GM21717 (cell line): Measurements from ENCODE around the gene TFR2.
A peak's percentile ranks its signal among the peaks of the same experiment; 100 is the strongest.

Source experiments
- ATAC-seq: cut with Tn5 transposase; IDR thresholded peaks from one replicate; pipeline ENCODE4 v1.9.1; 2021; ENCODE audit warnings: mild to moderate bottlenecking, moderate library complexity; ENCODE audit not compliant: unreplicated experiment

Gene TFR2

DNA sequence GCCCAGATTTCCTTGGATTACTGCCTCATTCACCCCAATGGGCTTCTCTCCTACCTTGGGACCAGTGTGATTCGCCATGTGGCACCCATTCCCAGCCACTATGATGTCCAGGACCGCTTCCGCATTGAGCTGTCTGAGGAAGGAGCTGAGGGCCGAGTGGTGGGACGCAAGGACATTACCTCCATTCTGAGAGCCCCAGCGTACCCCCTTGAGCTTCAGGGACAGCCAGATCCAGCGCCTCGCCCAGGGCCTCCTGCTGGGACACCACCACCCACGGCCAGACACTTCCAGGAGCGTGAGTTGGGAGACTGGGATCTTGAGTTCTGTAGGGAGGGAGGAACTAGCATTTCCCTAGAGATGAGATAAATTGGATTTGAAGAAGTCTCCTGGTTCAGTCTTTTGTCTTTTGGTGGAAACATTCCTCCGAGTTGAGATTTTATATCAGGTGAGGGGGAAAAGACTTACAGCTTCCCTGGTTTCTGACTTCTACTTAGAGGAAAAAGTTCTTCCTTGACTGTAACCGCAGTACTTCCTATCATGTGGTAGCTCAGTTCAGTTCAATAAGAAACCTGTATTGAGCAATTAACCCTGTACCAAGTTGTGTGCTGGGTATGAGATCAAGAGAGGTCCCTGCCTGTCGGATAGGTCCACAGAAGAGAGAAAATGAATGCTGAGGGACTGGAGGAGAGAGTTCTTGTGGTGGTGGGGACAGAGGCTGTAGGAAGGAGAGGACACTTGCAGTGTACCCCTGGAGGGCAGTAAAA is 27.8 kb downstream of the TFR2 start:
- no peak for ATAC-seq

DNA sequence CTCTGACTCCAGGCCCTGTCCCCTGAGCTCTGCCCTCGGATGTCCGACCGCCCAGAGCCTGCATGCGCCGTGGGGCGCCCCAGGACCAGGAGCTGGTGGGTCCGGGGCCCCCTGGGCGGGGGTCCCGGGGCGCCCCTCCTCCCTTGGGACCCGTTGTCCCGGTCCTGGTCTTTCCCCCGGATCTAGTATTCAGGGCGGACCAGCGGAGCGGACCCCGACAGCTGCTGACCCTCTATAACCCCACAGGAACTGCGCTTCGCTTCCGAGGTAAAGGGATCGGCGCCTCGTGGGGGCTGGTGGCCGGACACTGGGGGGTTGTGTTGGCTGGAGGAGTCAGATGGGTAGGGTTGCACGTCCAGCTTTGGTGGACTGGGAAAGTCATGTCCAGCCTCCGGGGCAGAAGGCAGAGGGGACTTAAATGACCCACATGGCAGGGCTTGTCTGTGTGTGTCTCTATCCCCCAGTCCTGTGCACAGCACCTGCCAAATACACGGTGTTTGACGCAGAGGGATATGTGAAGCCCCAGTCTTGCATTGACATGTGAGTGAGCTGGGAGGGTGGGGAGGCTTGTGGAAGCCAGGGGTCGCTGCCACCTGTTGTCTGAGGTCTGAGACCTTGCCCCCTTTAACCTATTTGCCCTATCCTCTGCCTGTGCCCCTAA is 28.5 kb downstream of the TFR2 start:
- no peak for ATAC-seq

DNA sequence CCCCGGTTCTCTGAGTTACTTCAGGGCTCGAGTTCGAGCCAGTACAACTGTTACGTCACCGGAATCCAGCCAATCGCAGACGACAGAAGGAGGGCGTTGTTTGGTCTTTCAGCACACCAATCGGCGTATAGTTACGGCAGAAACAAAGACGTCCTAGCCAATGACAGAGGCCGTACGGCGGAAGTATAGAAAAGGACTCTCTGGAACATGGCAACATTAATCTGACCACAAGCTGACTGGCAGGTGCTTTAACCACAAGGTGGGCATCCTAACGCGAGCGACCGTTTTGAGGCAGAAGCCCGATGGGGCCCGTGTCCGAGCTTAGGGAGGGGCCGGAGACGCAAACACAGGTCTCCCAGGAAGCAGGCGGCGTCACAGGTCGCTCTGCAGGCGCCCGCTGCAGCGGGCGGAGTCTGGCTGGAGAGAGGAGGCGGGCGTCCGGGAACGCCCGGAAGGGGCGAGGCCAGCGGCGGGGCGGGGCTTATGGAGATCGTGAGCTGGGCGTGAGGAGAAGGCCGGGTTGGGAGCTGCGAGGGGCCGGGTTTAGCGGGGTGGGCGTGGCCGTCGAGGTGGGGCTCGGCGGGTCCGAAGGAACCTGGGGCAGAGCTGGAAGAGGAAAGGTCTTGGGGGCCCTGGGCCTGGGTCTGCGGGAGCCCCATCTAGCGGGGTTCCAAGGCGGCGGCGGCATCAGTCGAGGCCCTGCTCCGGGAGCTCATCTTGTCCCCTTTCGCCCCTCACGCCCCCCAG is 29.2 kb downstream of the TFR2 start, which contains the start of gene MOSPD3:
Gene MOSPD3, plus strand, starts transcription at position 558 of the 747 bp plus-strand sequence. CDS start 252 bp downstream, outside the sequence.
- peak; percentile 89 for ATAC-seq

DNA sequence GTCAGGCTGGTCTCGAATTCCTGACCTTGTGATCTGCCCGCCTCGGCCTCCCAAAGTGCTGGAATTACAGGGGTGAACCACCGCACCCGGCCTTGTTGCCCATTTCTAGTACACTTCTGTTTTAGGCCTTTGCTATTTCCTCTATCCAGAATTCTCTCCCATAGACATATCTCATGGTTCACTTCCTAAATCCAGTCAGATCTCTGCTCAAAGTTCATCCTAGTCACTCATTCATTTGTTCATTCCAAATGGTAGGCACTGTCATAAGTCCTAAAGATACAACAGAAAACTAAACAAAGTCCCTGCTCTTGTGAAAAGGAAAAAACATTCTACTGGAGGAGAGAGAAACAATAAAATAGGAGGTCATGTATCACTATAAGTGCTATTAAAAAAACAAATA is 31.4 kb downstream of the TFR2 start:
- ATAC-seq = no peak

DNA sequence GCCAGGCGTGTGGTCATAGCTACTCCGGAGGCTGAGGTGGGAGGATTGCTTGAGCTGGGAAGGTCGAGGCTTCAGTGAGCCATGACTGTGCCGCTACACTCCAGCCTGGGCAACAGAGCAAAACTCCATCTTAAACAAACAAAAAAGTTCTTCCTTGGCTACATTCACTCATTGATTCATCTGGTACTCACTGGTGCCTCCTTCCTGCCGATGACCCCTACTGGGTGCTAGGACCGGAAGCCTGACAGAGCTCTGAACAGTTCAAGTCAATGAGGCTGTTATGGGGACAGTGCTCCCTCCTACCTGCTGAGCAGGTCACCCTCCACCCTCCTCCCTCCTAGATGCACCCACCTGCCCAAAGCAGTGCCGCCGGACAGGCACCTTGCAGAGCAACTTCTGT is 34.2 kb downstream of the TFR2 start:
- no peak for ATAC-seq

DNA sequence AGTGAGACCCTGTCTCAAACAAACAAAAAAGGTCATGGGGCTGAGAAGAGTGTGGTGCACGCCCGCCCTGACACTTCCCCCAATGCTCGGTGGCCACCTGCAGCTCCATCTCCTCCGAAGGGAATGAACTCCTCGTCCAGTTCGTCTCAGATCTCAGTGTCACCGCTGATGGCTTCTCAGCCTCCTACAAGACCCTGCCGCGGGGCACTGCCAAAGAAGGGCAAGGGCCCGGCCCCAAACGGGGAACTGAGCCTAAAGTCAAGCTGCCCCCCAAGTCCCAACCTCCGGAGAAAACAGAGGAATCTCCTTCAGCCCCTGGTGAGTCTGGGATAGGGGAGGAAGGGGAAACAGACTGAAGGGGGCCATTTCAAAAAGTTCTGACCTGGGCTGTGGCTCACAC is 35.0 kb downstream of the TFR2 start:
- ATAC-seq = no peak

DNA sequence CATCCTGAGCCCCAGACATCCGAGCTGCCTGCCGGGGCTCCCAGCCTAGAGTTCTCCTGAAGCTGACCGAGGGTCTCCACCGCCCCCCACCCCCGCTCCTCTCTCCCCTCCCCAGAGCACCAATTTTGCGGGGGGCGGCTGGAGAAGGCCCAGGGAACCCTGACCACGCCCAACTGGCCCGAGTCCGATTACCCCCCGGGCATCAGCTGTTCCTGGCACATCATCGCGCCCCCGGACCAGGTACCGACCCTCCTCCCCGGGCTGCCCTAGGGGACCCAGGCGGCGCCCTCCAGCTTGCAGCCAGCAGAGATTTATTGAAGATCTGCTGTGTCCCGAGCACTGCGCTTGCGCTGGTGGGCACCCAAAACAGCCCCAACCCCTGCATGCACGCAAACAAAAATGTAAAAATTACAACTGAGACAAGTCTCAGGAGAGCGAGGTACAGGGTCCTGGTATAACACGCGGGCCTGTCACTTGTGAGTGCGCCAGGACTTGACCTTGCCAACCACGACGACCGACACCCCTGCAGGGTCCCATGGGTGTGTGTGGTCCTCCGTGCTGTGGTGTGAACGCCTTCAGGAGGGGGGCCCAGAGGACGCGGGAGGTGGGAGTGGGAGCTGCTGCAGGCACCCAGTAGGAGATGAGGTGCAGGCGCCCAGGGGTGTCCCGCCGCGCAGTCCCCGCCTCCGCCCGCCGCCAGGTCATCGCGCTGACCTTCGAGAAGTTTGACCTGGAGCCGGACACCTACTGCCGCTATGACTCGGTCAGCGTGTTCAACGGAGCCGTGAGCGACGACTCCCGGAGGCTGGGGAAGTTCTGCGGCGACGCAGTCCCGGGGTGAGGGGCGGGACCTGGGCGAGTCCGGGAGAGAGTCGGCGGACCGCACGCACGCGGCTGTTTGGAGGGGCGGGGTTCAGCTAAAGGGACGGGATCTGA is 36.1 kb downstream of the TFR2 start:
- ATAC-seq = peak; percentile 13

DNA sequence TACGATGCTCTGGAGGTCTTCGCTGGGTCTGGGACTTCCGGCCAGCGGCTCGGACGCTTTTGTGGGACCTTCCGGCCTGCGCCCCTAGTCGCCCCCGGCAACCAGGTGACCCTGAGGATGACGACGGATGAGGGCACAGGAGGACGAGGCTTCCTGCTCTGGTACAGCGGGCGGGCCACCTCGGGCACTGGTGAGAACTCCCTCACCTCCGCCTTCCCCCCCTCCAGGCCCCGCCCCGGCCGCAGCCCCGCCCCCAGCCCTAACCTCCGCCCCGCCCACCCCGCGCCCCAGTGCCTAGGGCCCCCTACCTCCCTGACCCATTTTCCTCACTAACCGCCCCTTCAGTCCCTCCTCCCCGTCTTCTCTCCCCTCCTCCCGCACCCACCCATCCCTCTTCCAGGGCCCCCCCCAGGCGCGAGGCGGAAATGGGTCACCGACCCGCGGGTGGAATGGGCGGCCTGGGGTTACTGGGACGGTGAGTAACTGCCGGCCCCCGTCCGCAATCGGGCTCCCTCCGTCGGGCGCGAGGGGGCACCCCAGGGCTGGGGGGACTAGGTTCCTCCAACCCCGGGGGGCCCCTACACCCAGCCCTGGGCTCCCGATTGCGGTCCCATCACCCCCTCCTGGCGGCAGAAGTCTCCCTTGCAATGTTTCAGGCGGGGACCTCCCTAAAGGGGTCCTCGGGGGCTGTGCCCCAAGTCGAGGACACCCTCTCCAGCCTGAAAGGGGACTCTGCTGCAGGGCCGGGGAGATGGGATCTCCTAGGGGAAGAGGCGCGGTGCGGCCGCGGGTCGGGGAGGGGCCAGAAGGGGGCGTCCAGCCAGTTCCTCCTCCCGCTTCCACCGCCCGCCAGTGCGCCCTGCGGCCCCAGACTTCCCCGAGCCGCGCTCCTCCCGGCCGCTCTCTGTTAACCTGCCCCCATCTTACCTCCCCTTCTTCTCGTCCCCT is 37.0 kb downstream of the TFR2 start:
- peak; percentile 40 for ATAC-seq

DNA sequence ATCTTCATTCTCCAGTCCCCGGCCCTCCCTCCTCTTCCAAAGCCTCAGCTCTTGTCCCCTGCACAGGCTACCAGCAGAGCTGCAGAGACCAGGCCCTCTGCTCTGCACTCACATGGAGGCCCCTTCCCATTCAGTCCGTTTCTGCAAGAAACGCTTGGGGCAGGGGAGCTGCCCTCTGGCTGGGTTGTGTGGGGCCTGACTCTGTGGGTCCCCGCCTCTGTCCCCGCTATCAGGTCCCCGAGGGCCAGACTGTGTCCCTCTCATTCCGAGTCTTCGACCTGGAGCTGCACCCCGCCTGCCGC is 37.7 kb downstream of the TFR2 start:
- no peak for ATAC-seq

DNA sequence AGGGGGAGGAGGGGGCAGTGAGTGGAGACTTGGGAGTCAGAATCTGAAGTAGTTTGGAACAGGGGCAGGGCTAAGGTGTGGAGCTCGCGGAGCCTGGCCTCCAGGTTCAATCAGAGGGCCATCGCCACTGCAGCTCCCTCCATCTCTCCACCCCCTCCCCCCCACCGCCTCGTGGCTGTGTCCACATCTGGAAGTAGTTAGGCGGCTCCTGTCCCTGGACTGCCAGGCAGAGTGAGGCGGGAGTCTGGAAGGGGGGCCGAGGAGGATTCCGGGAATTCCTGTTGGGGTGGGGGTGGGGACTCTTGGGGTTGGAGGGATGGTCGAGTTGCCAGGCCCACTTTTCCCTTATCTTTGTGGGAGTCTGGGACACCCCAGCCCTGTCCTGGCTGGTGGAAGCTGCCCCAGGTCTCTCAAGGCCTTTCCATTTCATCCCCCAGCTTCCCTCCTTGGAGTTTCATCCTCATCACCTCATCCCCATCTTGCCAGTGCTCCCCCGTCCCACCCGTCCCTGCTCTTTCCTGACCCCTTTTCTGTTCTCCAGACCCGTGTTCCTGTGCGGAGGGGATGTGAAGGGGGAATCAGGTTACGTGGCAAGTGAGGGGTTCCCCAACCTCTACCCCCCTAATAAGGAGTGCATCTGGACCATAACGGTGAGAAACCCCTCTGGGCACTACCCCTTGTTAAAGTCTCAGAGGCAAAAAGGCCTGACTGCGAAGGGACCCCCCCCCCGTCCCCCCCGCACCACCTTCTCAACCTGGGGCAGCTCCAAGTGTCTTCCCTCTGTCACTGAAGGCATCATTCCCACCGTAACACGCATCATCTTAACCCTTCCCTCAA is 38.2 kb downstream of the TFR2 start:
- no peak for ATAC-seq

DNA sequence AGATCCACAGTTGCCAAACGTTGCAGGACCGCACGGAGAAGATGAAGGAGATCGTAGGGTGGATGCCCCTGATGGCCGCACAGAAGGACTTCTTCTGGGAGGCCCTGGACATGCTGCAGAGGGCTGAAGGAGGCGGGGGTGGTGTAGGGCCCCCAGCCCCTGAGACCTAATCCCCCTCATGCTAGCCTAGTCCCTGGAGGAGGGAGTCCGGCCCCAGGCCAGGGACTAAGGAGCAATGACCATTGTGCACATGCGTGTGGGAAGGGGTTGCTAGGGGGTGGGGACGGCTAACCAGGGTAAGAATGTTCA is 40.7 kb downstream of the TFR2 start:
- ATAC-seq = no peak

DNA sequence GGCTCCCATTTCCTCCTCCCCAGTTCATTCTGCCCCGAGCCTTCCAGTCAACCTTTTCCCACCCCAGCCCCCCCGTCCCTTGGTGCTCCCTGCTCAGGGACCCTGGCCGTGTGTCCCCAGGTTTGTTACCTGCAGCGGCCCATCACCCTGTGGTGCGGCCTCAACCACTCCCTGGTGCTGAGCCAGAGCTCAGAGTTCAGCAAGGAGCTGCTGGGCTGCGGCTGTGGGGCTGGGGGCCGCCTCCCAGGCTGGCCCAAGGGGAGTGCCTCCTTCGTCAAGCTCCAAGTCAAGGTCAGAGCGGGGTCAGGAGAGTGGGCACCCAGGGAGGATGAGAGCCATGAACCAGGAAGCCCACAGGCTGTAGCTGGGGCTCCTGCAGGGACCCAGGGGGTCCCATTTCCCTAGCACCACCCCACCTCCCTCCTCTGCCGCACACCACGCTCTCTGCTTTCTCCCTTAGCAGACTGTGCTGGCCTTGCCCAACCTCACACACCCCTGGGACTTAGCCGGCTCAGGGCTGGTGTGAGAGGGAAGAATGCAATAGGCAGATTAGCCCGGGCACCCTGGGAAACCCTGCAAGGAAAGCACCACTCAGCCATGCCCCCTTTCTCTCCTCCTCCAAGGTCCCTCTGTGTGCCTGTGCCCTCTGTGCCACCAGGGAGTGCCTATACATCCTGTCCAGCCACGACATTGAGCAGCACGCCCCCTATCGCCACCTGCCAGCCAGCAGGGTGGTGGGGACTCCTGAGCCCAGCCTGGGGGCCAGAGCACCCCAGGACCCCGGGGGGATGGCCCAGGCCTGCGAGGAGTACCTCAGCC is 41.2 kb downstream of the TFR2 start:
- no peak for ATAC-seq

DNA sequence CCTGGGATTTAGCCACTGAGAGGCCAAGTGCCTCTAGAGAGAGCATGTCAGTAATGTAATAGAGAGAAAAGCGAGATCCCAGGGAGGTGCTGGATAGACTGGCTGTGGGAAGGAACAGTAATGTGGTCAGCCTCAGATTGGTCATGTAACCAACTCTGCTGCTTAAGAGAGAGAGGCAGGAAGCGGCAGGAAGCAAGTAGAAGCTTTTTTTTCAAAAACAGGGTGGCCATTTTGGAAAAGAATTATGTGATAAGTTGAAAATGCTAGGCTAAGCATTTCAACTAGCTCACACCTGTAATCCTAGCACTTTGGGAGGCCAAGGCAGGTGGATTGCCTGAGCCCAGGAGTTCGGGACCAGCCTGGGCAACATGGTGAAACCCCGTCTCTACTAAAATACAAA is 42.9 kb downstream of the TFR2 start:
- ATAC-seq = no peak

DNA sequence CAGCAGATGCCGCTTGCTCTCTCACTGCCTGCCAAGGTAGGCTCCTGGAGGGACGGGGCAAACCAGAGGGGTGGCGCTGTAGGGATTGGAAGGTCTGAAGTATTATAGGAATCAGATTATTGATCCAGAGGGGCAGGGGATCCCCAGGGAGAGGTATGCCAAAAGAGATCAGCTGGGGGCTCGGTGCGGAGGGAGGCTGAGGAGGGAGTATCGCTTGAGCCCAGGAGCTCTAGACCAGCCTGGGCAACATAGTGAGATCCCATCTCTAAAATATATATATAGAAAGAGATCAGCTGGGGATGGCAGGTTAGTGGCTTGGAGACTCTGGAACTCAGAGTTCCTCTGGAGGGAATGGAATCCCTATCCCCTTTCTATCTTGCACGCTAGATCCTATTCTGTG is 46.2 kb downstream of the TFR2 start:
- no peak for ATAC-seq

DNA sequence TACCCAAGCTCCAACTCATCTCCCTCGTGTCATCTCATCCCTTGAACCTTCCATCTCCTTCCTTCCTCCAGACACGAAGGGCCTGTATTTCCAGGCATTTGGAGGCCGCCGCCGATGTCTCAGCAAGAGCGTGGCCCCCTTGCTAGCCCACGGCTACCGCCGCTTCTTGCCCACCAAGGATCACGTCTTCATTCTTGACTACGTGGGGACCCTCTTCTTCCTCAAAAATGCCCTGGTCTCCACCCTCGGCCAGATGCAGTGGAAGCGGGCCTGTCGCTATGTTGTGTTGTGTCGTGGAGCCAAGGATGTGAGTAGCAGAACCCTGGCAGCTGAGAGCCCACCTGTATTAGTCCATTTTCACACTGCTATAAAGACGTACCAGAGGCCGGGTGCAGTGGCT is 49.8 kb downstream of the TFR2 start:
- ATAC-seq = no peak

DNA sequence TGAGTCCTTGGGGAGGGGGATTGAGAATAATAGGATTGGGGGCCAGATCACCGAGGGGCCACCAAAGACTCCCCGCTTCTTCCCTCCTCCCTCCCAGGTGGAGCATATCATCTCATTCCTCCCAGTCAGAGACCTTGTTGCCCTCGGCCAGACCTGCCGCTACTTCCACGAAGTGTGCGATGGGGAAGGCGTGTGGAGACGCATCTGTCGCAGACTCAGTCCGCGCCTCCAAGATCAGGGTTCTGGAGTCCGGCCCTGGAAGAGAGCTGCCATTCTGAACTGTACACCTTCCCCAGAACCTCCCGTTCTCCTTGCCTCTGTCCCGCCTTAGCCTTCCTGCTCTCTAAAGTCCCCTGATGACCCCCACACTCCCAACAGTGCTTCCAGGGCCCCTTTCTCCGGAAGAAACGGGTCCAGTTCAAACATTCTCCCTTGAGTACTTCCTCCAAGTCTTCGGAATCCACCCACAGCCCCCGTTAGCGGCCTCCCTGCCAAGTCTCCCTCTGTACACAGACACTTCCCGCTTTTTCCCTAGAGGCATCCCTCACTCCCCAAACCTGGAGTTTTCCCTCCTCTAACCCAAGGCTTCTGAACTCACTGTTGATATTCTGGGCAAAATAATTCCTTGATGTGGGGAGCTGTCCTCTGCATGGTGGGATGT is 51.1 kb downstream of the TFR2 start:
- no peak for ATAC-seq

DNA sequence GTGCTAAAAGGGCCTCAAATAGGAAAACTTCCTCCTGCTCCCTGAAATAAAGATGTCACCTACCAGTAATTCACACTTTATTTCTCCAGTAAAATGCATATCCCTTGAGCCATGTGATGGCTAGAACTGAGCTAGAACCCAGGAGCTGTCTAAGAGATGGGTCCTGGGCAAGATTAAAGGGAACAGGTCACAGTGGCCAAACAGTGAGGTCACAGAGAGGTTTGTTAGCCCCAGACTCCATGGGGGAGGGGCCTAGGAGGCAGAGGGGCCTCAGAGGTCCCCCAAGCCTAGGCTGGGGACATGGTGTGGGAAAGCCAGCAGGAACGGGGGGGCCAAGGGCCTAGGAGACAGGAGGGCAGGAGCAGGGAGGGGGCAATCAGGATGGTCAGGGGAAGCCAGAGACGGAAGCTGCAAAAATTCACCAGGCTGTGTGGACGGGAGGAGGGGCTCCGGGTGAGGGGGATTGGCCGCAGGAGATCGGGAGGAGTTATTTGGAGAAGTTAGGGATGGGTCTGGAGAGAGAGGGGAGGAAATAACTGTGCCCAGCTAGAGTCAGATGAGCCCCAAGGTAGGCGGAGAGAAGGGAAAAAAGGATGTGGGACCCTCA is 51.9 kb downstream of the TFR2 start:
- ATAC-seq = no peak
